LNCaP clone FGC (cell line): ENCODE data around the gene CDK10.

Source experiments
- DNase-seq: peaks from one replicate; pipeline ENCODE4 v3.0.0-alpha.2; 2011; ENCODE audit warnings: low read depth
- H3K4me3 ChIP-seq: 2 replicates; pipeline ENCODE4 v1.5.1; 2011; ENCODE audit warnings: mild to moderate bottlenecking, low read depth, low read length, control low read depth
- CTCF ChIP-seq: IDR thresholded peaks from 2 replicates; pipeline ENCODE4 v1.5.1; 2012; ENCODE audit warnings: mild to moderate bottlenecking; ENCODE audit not compliant: control insufficient read depth, insufficient read depth; ENCODE audit errors: extremely low read depth

CDK10 gene

GRCh38 chr16:89730610-89731234, 44.2 kb downstream of the CDK10 start:
- H3K4me3 ChIP-seq = no peak overlapping the region
- DNase-seq = no peak
- no peak for TF ChIP-seq CTCF

GRCh38 chr16:89732142-89732917, 45.8 kb downstream of the CDK10 start:
- DNase-seq = no peak
- TF ChIP-seq CTCF = no peak
- no peak overlapping the region for H3K4me3 ChIP-seq

GRCh38 chr16:89732918-89733242, 46.4 kb downstream of the CDK10 start:
- no peak for TF ChIP-seq CTCF
- H3K4me3 ChIP-seq = no peak overlapping the region
- DNase-seq = no peak

- no peak for TF ChIP-seq CTCF
- no peak for DNase-seq
Observed at GRCh38 chr16:89733322-89733721, 46.8 kb downstream of the CDK10 start.

GRCh38 chr16:89733792-89734191, 47.3 kb downstream of the CDK10 start:
- no peak overlapping the region for H3K4me3 ChIP-seq
- TF ChIP-seq CTCF = no peak
- no peak for DNase-seq

More at GRCh38 chr16:89733322-89733721, 46.8 kb downstream of the CDK10 start:
- no peak overlapping the region for H3K4me3 ChIP-seq

- TF ChIP-seq CTCF = no peak
- H3K4me3 ChIP-seq = no peak overlapping the region
- no peak for DNase-seq
Observed at GRCh38 chr16:89736554-89736953, 50.1 kb downstream of the CDK10 start.
